Hippocampal formation (tissue), 2 donors: ENCODE results near the gene NUDT17.
A peak's percentile ranks its signal among the peaks of the same experiment; 100 is the strongest.

Experiments
- DNase-seq, 2 donors: peaks; one replicate each; lab custom pipeline; 2025; lab: John Stamatoyannopoulos, UW

Gene NUDT17

DNA sequence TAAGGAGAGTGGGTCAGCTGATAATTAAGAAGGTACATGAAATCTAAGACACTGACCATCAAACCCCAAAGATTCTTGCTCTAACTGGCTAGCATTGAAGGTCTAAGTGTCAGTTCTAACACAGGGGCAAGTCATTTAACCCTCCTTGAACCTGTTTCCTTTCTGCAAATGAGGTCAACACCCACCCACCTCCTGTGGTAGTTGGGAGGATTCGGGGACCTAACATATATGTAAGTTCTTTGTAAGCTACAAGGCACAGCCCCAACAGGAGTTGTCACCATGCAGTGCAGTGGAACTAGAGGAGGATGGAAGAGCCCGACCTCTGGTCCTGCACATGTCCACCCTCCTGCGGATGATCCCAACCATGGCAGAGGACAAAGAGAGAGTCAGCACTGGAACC lies 2.4 kb downstream of the NUDT17 start:
- no peak for DNase-seq

DNA sequence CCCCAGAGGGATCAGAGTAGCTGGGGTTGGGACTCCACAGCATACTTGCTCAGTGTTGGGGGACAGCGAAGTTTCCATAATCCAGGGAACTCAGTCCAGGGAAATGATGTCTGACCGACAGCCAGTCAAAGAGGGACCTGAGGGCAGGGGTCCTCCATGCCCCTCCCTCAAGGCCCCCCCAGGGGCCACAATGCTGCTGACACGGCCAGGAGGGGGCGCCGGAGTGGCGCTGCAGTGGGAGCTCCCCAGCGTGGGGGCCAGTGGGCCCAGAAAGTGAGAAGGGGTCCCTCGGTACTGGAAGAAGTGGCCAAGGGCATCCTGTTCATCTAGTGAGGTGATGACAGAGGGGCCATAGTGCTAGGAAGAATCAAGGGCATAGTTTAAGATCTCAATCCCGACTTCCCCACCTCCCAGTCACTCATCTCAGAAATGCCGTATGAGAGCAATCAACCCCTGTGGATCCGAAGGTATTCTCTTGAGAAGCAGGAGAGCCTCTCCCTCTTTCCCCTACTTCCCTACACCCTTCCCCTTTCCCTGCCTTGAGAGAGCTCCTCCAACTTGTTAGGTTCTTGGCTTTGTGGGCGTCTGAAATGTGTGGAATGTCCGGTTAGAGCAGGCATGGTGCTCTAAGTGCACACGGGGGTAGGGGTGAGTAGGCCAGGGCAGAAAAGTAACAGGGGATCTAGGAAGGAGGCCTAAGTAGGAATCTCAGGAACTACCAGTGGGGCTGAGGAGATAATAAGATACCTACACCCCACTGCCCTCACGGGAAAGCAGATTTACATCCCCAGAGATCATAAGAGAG lies 4.1 kb downstream of the NUDT17 start:
- no peak for DNase-seq

DNA sequence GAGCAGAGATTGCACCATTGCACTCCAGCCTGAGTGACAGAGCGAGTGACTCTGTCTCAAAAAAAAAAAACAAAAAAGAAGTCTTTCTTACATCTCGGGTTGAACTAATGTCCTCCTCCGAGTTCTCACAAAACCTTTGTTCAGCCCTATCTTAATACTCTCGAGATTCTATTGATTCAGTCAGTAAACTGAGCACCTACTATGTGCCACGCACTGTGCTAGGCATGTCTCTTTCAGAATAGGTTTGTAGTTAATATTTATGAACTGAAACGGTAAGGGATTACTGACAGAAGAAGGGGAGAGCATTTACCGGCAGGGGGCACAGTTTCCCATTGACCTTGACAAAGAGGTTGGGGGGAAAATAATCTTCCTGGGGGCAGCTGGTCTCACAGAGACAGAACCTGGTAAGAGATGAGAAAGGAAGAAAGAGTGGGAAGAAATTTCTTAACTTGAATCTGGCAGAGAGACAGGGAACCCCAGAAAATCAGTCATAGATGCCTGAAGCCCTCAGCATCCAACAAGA lies 10.1 kb downstream of the NUDT17 start:
- DNase-seq = no peak

DNA sequence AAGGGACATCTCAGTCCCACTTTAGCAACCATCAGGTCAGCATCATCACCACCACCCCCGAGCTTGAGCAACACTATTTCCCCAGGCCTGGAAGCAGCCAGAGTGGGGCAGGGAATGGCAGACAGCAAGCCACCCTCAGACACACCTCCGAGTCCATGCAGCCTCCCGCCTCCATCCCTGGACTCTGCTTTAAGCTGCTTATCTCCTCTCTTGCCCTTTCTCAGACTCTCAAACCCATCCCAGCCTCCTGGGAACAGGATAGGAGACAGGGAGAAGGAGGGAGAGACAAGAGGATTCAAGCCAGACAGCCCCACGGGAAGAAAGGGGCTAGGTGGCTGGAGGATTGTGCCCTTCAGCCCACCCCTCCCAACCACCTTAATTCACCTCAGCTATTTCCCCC lies 11.7 kb downstream of the NUDT17 start:
- DNase-seq = no peak

DNA sequence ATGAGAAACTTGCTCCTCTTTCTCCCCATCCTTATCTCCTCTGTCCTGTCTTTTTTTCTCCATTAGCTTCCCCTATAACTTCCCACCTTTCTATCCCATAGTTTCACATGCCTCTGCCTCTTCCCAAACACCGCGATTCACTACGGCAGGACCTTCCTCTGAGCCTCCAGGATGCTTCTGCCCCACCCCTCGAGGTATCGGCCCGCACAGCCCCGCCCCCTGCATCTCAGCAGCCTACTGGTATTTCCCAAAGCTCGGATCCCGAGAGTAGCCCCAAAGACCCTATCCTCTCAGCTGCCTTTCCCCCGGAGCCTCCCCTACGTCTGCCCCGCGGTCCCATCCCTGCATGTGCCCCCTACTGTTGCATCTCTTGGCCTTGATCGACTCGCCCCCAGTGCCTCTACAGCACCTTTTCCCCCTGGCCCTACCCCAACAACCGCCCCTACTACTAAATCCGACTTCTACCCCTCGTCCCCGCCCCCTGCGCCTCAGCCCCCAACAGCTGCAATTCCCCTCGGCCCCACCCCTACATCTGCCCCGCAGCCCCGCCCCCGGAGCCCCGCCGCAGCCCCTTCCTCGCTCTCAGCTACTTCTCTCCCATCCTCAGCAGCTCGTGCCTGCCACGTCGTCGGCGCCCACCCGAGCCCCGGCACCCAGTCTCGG lies 12.9 kb downstream of the NUDT17 start:
- DNase-seq = peak in 1 of 2 donors; percentile 37

DNA sequence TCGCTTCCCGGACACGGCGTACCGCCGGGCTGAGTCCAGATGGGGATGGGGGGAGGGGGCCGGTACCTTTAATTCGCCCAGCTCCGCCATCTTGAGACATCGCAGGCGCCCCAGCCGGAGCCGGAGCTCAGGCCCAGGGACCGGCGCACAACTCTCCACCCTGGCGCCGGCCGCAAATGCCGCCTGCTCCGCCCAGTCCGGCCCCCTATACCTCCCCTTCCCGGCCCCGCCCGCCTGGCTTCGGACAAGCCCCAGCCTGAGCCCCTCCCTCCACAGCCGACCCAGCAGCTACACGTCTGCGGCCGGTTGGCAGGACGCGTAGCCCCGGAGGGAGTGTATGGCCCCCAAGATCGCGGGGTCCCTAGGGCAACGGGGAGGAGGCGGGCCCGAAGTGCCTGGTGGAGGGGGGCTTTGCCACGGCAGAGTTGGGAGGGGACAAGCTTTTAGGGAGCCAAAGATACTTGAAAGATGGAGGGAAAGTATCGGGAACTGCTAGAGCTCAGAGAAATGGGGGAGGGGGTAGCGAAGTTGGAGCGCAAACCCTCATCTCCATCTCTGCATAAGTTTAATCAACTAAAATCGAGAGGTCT lies 13.6 kb downstream of the NUDT17 start, which contains the start of gene PIAS3:
TSS of gene PIAS3 (minus strand) at position 181 of the 590 bp plus-strand sequence. CDS start at position 90, 91 bp downstream.
- peak; percentile 84 to 92 for DNase-seq

DNA sequence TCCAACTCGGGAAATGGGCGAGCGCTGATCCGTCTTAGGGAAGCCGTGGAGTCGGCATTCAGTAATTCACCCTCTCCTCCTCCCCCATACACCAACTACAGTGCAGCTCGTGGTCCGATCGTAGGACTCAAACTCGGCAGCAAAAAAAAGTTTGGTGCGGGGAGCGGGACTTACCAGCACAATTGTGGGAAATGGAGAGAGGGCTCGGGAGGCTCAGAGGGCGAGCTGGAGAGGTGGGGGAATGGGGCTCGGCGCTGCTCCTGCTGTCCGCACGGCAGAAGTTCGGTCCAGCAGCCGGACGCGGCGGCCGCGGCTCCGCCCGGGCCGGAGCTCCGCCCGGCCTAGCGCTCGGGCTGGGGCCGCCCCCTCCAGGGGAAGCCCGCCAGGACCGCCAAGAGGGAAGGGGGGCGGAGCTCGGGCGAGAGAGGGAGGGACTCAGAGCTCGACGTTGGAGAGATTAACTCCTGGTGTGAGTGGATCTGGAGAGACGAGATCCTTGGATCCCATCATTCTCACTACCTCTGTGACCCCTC lies 14.1 kb downstream of the NUDT17 start:
- DNase-seq = peak; percentile 82 to 84

DNA sequence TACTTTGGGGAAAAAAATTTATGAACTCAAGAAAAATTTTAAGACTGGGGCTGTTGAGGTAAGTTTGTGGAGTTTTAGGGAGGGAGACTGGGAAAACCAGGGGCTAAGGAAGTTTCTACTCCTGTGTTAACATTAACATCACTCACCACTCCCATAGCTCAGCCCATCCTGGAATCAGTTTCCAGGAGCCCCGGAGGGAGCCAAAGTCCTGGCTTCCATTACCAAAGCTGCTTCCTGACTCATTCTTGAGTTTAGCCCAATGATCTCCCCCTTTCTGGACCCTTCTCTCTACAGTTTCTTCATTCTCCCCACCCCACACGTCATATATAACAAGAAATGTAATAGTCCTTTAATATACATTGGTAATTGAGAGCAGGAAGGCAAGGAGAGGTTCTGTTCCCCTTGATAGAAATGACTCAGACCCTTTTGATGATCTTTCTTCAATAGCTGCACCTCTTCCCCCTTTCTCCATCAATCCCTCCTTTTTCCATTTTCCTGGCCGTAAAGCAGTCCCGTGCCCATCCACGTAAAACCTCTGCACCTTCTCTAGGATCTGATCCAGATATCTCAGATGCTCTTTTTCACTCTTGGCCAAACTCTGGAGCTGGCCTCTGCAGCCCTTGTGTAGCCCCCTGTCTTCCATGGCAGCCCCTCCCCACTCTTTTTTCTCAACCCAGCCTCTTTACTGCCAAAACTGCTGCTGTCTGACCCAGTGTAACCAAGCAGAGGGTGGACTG lies 18.0 kb downstream of the NUDT17 start:
- DNase-seq = no peak

DNA sequence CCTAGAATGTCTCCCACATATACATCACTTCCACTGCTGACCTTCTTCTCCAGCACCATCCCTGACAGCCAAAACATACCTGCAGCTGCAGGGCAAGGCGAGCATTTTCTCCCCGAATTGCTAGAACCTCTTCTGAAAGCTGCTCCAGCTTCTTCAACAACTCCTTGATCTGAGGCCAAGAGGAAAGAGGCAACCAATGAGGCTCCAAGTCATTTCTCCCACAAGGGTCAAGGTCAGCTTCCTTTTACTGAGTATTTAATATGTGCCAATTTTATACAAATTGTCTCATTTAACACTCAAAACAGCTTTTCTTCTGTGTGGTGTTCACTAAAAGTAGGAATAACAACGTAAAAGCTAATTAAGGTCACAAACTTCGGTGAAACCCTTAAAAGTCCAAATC lies 22.8 kb downstream of the NUDT17 start:
- DNase-seq = no peak

DNA sequence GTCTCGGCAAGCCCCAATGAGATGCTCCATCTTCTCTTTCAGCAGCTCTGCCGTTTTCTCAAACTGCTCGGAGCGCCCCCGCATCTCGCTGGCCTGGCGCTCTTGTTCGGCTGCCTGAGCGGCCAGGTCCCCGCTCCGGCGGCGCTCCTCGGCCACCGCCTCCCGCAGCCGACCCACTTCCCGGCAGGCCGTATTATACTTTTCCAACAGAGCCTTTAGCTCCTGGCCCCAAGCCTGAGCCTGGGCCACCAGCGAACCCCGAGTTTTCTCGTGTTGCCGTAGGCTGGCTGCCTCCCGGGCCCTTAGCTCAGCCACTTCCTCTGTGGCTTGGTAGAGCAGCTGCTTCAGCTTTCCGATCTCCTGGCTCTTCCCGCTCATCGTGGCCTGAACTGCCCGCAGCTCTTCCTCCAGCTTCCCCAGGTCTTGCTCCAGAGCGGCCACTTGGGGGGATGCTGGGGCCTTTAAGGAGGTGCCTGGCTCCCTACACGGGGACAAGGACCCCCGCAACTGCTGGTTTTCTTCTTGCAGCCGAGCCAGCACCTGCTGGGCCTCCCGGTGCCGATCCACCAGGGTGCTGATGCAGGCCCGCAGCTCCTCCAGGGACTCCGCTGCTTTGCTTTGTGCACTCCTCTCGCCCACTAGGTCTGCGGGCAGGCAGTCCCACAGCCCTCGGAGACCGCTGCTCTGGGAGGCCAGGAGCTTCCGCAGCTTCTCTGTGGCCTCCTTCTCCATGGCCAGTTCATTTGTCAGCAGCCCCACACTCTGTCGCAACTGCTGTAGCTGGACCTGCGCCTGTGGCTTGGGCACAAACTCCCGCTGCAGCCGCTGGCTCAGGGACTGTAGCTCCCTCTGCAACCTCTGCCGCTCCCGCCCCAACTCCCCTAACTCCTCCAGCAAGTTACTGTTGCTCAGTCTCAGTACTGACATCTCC lies 26.8 kb downstream of the NUDT17 start:
- DNase-seq = peak; percentile 41 to 73

DNA sequence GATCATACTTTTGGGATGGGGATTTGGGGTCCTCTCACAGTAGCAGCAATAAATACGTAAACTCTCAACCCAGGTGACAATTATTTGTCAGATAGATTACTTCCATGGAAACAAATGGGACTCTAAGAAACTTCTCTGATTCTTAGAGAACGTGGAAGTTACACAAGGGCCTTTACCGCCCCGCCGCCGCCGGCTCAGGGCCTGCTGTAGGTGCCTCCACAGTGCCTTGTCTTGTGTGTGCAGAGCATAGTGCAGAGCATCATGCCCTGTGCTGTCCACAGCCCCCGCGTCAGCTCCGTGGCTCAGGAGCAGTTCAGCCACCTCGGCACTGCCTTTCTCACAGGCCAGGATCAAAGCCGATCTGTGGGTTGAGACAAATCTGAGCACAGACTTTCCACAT lies 29.2 kb downstream of the NUDT17 start:
- DNase-seq = no peak

DNA sequence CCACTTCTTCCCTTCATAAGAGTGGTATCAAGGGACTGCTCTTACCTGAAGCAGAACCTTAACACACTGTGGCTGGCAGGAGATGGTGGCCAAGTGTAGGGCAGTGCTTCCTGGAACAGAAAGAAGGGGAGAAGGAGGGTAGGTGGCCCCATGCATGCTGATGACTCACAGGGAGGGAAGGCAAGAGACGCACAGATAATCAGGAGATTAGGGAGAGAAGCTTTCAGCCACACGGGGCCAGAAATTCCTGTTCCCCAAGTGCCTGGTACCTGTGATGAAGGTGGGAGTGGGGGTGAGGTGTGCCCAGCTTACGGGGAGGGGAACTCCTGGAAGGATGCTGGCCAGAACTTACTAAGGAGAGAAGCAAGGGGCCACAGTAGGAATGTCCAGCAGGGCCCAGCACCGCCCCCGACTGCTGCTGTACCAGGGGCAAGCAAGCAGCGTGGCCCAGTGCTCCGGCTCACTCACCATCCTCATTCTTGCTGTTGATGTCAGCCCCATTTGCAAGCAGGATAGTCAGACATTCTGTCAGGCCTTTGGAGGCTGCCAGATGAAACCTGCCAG lies 32.6 kb downstream of the NUDT17 start:
- DNase-seq = no peak

DNA sequence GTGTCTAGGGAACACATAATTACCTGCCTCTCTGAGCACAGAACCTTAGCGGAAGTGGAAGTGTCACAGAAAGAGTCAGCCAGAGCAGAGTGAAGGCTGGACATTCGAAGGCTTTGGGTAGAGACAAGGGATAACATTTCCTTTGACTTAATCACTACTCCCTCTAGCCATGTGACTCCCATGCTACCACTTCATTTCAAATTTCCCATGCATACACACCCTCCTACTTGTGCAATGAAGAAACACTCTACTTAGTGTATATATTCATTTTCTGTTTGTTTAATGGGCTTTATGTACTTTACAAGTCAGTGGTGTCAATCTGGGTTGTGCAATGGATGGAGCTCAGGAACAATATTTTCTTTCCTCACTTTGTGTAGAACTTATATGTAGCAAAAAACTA lies 33.3 kb downstream of the NUDT17 start:
- DNase-seq = no peak

DNA sequence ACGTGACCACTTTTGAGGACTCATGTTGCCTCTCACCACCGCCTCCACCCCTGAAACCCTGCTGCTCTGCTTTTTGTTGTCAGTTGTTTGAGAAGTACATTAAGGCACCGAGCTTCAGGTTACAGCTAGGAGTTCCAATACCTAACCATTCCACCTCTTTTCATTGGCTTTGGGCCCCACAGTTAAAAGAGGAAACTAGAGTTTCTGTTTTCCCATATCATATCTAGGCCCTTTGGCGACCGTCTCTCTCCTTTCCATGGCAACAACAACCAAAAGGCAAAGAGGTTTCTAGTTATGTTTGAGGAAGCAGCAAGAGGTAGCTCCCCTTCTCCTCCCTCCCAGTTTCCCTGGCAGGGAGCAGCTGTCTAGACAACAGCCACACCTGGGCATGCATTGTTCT lies 34.3 kb downstream of the NUDT17 start:
- no peak for DNase-seq

DNA sequence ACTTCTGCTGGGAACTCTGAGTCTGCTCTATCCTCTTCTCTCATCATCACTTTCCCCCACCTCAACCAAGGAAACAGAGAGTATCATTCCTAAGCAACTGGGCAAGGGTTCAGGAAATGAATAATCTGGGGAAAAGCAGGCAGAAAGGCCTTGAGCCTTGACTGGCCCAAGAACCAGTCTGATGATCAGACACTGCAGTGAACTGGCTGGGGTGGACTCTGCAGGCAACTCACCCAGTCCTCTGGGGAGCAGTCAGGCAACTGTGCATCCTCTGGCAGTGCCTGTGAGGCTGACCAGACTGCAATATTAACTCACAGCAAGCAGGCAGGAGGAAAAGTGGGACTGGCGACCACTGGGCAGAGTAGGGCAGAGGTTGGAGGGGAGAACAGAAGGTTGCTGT lies 39.2 kb downstream of the NUDT17 start:
- no peak for DNase-seq

DNA sequence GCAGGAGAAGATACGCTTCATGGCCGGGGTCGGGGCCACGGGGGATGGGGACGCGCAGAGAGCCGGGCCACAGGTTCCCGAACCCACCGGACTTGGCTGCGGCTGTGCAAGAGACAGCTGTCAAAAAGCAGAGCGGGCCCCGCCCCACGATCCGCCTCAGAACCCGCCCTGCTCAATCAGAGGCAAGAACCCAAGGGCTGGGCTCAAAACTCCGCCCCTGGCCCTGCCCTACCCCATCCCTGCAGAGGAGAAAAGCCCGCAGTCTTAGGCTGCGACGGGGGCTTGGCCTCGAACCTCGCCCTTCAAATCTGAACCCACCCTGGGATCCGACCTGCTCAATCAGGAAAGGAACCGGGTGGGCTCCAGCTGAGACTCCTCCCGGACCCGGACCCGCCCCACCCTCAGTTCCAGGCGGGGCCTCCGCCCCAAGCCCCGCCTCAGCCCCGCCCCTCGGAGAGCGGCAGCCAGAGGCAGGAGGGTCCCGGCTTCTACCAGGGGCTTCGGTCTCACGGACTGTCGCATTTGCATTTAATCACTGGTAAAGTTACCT lies 40.4 kb downstream of the NUDT17 start, which contains the start of gene ANKRD35:
TSS of gene ANKRD35 (minus strand) at position 129 of the 550 bp plus-strand sequence. CDS start at position 21, 108 bp downstream.
- DNase-seq = peak; percentile 57 to 83

DNA sequence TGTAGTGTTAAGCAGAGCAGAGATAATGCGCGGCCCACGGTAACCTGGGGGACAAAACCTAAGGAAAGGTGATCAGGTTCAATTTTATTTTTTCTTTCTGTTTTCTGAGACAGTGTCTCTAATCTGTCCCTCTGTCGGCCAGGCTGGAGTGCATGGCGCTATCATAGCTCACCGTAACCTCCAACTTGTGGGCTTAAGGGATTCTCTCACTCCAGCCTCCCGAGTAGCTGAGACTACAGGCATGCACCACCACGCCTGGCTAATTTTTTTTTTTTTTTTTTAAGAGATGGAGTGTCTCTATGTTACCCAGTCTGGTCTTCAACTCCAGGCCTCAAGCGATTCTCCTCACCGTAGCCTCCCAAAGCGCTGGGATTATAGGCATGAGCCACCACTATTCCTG lies 41.0 kb downstream of the NUDT17 start:
- no peak for DNase-seq

DNA sequence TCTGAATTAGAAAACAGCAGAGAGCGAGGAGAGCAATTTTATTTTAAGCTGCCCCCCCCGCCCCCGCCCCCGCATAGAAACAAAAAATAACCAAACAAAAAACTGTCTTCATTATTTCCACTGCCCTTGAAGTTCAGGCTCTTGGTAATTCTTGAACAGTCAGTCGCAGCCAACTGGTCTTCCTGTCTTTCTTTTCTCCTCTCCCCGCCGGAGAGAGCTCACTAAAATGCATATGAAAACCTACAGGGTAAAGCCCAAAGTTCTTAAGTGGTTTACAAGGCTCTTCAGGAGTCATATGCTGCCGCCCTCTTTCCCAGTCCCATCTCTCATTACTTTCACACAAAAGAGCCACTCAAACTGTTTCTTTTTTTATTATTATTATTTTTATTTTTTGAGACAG lies 41.4 kb downstream of the NUDT17 start:
- DNase-seq = no peak

DNA sequence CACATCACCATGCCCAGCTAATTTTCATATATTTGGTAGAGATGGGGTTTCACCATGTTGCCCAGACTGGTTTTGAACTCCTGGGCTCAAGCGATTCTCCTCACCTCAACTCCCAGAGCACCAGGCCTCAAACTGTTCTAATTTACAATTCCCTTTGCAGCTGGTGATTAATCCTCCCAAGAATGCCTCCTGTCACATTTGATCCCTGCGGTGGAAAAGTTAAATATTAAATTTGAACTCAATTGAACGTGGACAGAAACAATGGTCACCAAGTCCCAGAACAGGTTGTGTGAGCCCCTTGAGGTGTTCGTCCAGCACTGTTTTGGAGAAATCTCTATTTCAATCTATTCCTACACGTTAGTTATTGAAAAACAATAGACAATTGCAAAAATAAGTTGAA lies 42.2 kb downstream of the NUDT17 start:
- no peak for DNase-seq

DNA sequence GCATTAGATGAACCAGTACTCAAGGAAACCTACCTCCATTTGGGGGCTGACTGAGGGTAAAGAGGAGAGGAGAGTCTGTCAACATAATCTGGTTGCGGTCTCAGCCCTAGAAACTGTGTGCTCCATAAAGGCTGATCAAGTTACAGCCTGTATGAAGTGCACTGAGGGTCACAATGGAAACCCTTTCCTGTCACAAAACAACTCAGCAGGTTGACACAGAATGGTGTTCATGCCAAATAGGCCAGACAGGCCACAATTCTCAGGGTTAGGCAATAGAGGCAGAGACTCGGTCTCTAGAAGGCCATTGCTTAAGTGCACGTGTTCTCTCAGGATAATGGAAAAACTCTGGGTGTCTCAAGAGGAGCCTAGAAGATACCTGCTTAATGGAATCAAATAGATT lies 44.3 kb downstream of the NUDT17 start:
- no peak for DNase-seq
